SK-N-SH (cell line): ENCODE results near the gene BEND5. TPM values are rescaled to one million over a fixed set of nuclear protein-coding genes. Genes with fewer than 3 reads are reported as not detected.

Experiments
- CTCF ChIA-PET: fragments of 300-600, 350-600 bp; formaldehyde crosslinking; extraction: SDS; loops from one replicate; lab custom pipeline; 2021; lab: Yijun Ruan, JAX
- POLR2A ChIA-PET: fragments of 350-600 bp; sonication (Branson Sonifier 250); formaldehyde crosslinking; extraction: SDS; loops from one replicate; lab custom pipeline; 2020; ENCODE audit warnings: antibody characterized with exemption, inconsistent platforms; lab: Yijun Ruan, JAX
- DNase-seq: peaks from one replicate; pipeline ENCODE4 v3.0.0; 2012
- H2AFZ ChIP-seq: fragments of 200-600 bp; sonication (generic); 2 replicates; pipeline ENCODE4 v1.8.1; 2016; ENCODE audit warnings: antibody characterized with exemption, mild to moderate bottlenecking, low read depth
- H3F3A ChIP-seq: fragments of 200-600 bp; sonication (generic); replicated peaks from 2 replicates; pipeline ENCODE3; 2016; ENCODE audit warnings: antibody characterized with exemption, mild to moderate bottlenecking; ENCODE audit not compliant: insufficient read depth
- H3K27ac ChIP-seq, 2 experiments: fragments of 200-500 bp in 1 of 2; fragments of 200-600 bp in 1 of 2; sonication (Bioruptor generic) in 1 of 2; sonication (generic), shearing (Covaris generic) in 1 of 2; 2 replicates each; pipeline versions ENCODE4 v1.5.1 to v1.6.1; 2014 to 2016; ENCODE audit warnings: low read depth in 2 of 2, inconsistent platforms in 1 of 2, low read length in 1 of 2, mild to moderate bottlenecking in 1 of 2, mixed read lengths in 1 of 2
- H3K27me3 ChIP-seq: fragments of 200-600 bp; sonication (generic), shearing (Covaris generic); 2 replicates; pipeline ENCODE4 v1.6.1; 2016; ENCODE audit warnings: mixed run types; ENCODE audit not compliant: insufficient read depth
- H3K36me3 ChIP-seq, 2 experiments: fragments of 200-500 bp in 1 of 2; fragments of 200-600 bp in 1 of 2; sonication (Bioruptor generic) in 1 of 2; sonication (generic) in 1 of 2; replicated peaks in 1 of 2; 2 replicates each; pipeline versions ENCODE3 to v1.5.1; 2014 to 2016; ENCODE audit warnings: low read length in 1 of 2, mild to moderate bottlenecking in 1 of 2; ENCODE audit not compliant: insufficient read depth in 2 of 2, control insufficient read depth in 1 of 2
- H3K4me1 ChIP-seq, 2 experiments: fragments of 200-500 bp in 1 of 2; fragments of 200-600 bp in 1 of 2; sonication (Bioruptor generic) in 1 of 2; sonication (generic), shearing (Covaris generic) in 1 of 2; 2 replicates each; pipeline versions ENCODE4 v1.5.1 to v1.6.1; 2014 to 2016; ENCODE audit warnings: low read depth in 1 of 2, low read length in 1 of 2, mixed run types in 1 of 2; ENCODE audit not compliant: insufficient read depth in 2 of 2, control insufficient read depth in 1 of 2
- H3K4me2 ChIP-seq: fragments of 200-600 bp; sonication (generic), shearing (Covaris generic); 2 replicates; pipeline ENCODE4 v1.6.1; 2017; ENCODE audit warnings: mixed run types
- H3K4me3 ChIP-seq, 2 experiments: fragments of 200-500 bp in 1 of 2; fragments of 200-600 bp in 1 of 2; sonication (Bioruptor generic) in 1 of 2; sonication (generic), shearing (Covaris generic) in 1 of 2; 2 replicates each; pipeline versions ENCODE4 v1.5.1 to v1.8.1; 2014 to 2016; ENCODE audit warnings: low read depth in 2 of 2, inconsistent platforms in 1 of 2, low read length in 1 of 2, mild to moderate bottlenecking in 1 of 2, mixed read lengths in 1 of 2, moderate library complexity in 1 of 2
- H3K79me2 ChIP-seq: fragments of 200-600 bp; sonication (generic); 2 replicates; pipeline ENCODE4 v1.8.1; 2017; ENCODE audit warnings: mild to moderate bottlenecking; ENCODE audit not compliant: insufficient read depth
- H3K9ac ChIP-seq: fragments of 200-600 bp; sonication (generic); 2 replicates; pipeline ENCODE4 v1.6.1; 2017; ENCODE audit warnings: mixed run types
- H3K9me2 ChIP-seq: fragments of 200-600 bp; sonication (generic); 2 replicates; pipeline ENCODE4 v1.6.1; 2017; ENCODE audit warnings: mixed run types
- H3K9me3 ChIP-seq: fragments of 200-600 bp; sonication (generic); 2 replicates; pipeline ENCODE4 v1.6.1; 2017; ENCODE audit warnings: mixed run types, mild to moderate bottlenecking, moderate library complexity
- H4K20me1 ChIP-seq: fragments of 200-600 bp; sonication (generic); 2 replicates; pipeline ENCODE4 v1.6.1; 2017; ENCODE audit warnings: mild to moderate bottlenecking, mixed run types; ENCODE audit not compliant: insufficient read depth
- EP300 ChIP-seq, 2 experiments: IDR thresholded peaks; 2 replicates each; pipeline versions ENCODE4 v1.4.0 to v1.6.1; 2012; ENCODE audit warnings: borderline replicate concordance in 1 of 2, low read depth in 1 of 2, low read length in 1 of 2
- FOSL2 ChIP-seq: IDR thresholded peaks from 2 replicates; pipeline ENCODE4 v1.4.0; 2012; ENCODE audit warnings: low read depth, mild to moderate bottlenecking, moderate library complexity, borderline replicate concordance
- FOXJ3 ChIP-seq: sonication (generic); formaldehyde crosslinking; IDR thresholded peaks from 2 replicates; pipeline ENCODE4 v1.5.1; 2020; ENCODE audit warnings: mild to moderate bottlenecking, missing genetic modification reagents
- GATA2 ChIP-seq: sonication (generic); formaldehyde crosslinking; IDR thresholded peaks from 2 replicates; pipeline ENCODE4 v1.5.0; 2020; ENCODE audit warnings: mild to moderate bottlenecking, missing genetic modification reagents
- JUND ChIP-seq: IDR thresholded peaks from 2 replicates; pipeline ENCODE4 v1.4.0; 2012
- MEF2A ChIP-seq: IDR thresholded peaks from 2 replicates; pipeline ENCODE4 v1.4.0; 2012; ENCODE audit warnings: low read depth, borderline replicate concordance
- MXI1 ChIP-seq: IDR thresholded peaks from 2 replicates; pipeline ENCODE4 v1.6.1; 2012; ENCODE audit warnings: mild to moderate bottlenecking, low read depth, low read length, improper control_type of control experiment
- NFIC ChIP-seq: IDR thresholded peaks from 2 replicates; pipeline ENCODE4 v1.4.0; 2012; ENCODE audit warnings: borderline replicate concordance
- NRF1 ChIP-seq: IDR thresholded peaks from 2 replicates; pipeline ENCODE4 v1.6.1; 2012; ENCODE audit warnings: low read depth, mild to moderate bottlenecking, low read length
- POLR2AphosphoS5 ChIP-seq: IDR thresholded peaks from 2 replicates; pipeline ENCODE4 v1.6.1; 2012; ENCODE audit warnings: low read depth, low read length
- RAD21 ChIP-seq: IDR thresholded peaks from 2 replicates; pipeline ENCODE4 v1.6.1; 2012; ENCODE audit warnings: mild to moderate bottlenecking, low read length
- RCOR1 ChIP-seq: fragments of 150-350 bp; IDR thresholded peaks from 2 replicates; pipeline ENCODE4 v1.6.1; 2017; ENCODE audit warnings: antibody characterized with exemption, low read length
- RXRA ChIP-seq: IDR thresholded peaks from 2 replicates; pipeline ENCODE4 v1.4.0; 2012; ENCODE audit warnings: low read depth, mild to moderate bottlenecking, borderline replicate concordance
- TEAD4 ChIP-seq: IDR thresholded peaks from 2 replicates; pipeline ENCODE4 v1.4.0; 2012; ENCODE audit warnings: mild to moderate bottlenecking, borderline replicate concordance; ENCODE audit not compliant: insufficient read depth
- YY1 ChIP-seq: IDR thresholded peaks from 2 replicates; pipeline ENCODE4 v1.4.0; 2012; ENCODE audit warnings: low read depth, mild to moderate bottlenecking
- ZBTB33 ChIP-seq: IDR thresholded peaks from 2 replicates; pipeline ENCODE4 v1.4.0; 2012; ENCODE audit warnings: low read depth, borderline replicate concordance
- WGBS: methylation state at CpG from one replicate; pipeline ENCODE4 v1.1.6; 2017; ENCODE audit warnings: low lambda C conversion rate; 5-methylcytosine and 5-hydroxymethylcytosine counted together
- polyA plus RNA-seq, 3 experiments: library from polyadenylated mRNA; depleted of rRNA; stranded (reverse); fragments of >200 nt; gene quantifications; 2 replicates each; pipeline ENCODE4 v1.2.3, GENCODE V29; 2012
- TF ChIP-seq, protein P1 (sequence below): IDR thresholded peaks from 2 replicates; pipeline ENCODE4 v1.6.1; 2012; ENCODE audit warnings: mild to moderate bottlenecking, low read depth, low read length, moderate library complexity
- TF ChIP-seq, protein P2 (sequence below): IDR thresholded peaks from 2 replicates; pipeline ENCODE4; 2012
- TF ChIP-seq, protein P3 (sequence below): fragments of 150-350 bp; IDR thresholded peaks from 2 replicates; pipeline ENCODE4 v1.6.1; 2017; ENCODE audit warnings: antibody characterized with exemption, low read length, low read depth, borderline replicate concordance

Gene BEND5
- polyA plus RNA-seq, 1 of the 3 experiments (the other 2 are of a cell fraction), result 5.6 TPM

GRCh38 chr1:48771561-48771960 is 5.1 kb downstream of the BEND5 start:
- Histone ChIP-seq H4K20me1 (no peaks in the 10 kb centered on the region), H3K4me3 (no peak overlapping the region), H3K79me2 (no peaks in the 10 kb centered on the region), H2AFZ (no peak overlapping the region), H3K27me3 (no peaks in the 10 kb centered on the region), H3K36me3 (peaks cover under 1 to 32% of the 10 kb centered on the region in 2 experiments), H3K27ac (no peak overlapping the region), H3K9me2 (no peaks in the 10 kb centered on the region), H3F3A (no peaks in the 10 kb centered on the region), H3K4me2 (no peak overlapping the region), H3K9ac (no peak overlapping the region), H3K4me1 (peaks cover 4 to 9% of the 10 kb centered on the region in 2 experiments; a peak in 1 of 4 replicates), H3K9me3 (no peaks in the 10 kb centered on the region)
- ChIA-PET POLR2A (no interaction called here), CTCF (interaction anchor here (0.8 to 2.3 kb wide), 3 partner anchors 46 to 193 kb away, joined by 3 to 5 read pairs (median 4); no protein-coding TSS in a partner anchor)
- WGBS, result 83% methylated on average over 2 of the region's 2 CpGs
- TF ChIP-seq, protein P1, sequence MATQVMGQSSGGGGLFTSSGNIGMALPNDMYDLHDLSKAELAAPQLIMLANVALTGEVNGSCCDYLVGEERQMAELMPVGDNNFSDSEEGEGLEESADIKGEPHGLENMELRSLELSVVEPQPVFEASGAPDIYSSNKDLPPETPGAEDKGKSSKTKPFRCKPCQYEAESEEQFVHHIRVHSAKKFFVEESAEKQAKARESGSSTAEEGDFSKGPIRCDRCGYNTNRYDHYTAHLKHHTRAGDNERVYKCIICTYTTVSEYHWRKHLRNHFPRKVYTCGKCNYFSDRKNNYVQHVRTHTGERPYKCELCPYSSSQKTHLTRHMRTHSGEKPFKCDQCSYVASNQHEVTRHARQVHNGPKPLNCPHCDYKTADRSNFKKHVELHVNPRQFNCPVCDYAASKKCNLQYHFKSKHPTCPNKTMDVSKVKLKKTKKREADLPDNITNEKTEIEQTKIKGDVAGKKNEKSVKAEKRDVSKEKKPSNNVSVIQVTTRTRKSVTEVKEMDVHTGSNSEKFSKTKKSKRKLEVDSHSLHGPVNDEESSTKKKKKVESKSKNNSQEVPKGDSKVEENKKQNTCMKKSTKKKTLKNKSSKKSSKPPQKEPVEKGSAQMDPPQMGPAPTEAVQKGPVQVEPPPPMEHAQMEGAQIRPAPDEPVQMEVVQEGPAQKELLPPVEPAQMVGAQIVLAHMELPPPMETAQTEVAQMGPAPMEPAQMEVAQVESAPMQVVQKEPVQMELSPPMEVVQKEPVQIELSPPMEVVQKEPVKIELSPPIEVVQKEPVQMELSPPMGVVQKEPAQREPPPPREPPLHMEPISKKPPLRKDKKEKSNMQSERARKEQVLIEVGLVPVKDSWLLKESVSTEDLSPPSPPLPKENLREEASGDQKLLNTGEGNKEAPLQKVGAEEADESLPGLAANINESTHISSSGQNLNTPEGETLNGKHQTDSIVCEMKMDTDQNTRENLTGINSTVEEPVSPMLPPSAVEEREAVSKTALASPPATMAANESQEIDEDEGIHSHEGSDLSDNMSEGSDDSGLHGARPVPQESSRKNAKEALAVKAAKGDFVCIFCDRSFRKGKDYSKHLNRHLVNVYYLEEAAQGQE, result no peak
- TF ChIP-seq MEF2A (no peak), RXRA (no peak), TEAD4 (no peak), MXI1 (no peak), RAD21 (no peak), GATA2 (no peak), YY1 (no peak), EP300 (IDR thresholded peaks at IDR 0.05; ENCODE audit: borderline replicate concordance in 1 of 2, low read depth in 1 of 2, low read length in 1 of 2) (no peak), POLR2AphosphoS5 (no peak), FOXJ3 (CRISPR knock-in tag) (no peak), ZBTB33 (no peak), NRF1 (no peak), RCOR1 (no peak), JUND (no peak), NFIC (no peak), FOSL2 (no peak)
- TF ChIP-seq, protein P2, sequence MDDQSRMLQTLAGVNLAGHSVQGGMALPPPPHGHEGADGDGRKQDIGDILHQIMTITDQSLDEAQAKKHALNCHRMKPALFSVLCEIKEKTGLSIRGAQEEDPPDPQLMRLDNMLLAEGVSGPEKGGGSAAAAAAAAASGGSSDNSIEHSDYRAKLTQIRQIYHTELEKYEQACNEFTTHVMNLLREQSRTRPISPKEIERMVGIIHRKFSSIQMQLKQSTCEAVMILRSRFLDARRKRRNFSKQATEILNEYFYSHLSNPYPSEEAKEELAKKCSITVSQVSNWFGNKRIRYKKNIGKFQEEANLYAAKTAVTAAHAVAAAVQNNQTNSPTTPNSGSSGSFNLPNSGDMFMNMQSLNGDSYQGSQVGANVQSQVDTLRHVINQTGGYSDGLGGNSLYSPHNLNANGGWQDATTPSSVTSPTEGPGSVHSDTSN, result no peak
- TF ChIP-seq, protein P3, sequence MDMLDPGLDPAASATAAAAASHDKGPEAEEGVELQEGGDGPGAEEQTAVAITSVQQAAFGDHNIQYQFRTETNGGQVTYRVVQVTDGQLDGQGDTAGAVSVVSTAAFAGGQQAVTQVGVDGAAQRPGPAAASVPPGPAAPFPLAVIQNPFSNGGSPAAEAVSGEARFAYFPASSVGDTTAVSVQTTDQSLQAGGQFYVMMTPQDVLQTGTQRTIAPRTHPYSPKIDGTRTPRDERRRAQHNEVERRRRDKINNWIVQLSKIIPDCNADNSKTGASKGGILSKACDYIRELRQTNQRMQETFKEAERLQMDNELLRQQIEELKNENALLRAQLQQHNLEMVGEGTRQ, result no peak
- DNase-seq, result no peak
